GM12875 (cell line): ENCODE results near the gene ZYX.

Experiments
- H3K4me3 ChIP-seq: one replicate; pipeline ENCODE4 v1.5.1; 2011; ENCODE audit warnings: low read depth, low read length, control low read depth
- CTCF ChIP-seq: IDR thresholded peaks from 2 replicates; pipeline ENCODE4 v1.5.1; 2011; ENCODE audit warnings: low read depth, mild to moderate bottlenecking, control low read depth, inconsistent platforms, low read length, moderate library complexity, borderline replicate concordance; ENCODE audit not compliant: insufficient read depth

ZYX gene

GRCh38 chr7:143433759-143434158 is 52.6 kb downstream of the ZYX start:
- H3K4me3 ChIP-seq: no peak overlapping the region
- no peak for TF ChIP-seq CTCF

DNA sequence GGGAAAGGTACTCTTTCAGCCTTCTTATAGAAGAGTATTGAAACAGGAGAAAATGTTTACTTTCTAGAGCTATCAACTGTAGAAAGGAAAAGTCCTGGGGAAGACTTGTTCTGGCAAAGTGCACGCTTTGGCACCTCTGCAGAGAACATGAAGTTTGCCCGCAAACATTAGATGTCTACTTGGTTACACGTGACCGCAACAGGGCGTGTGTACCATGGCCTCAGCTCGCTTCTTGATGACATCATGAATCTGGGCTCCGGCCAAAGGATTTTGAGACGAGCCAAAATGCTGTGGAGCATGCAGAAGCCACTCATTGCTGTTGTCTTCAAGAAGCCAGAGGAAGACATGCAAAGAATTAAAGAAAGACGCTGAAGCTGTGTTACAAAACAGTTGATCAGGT is 53.5 kb downstream of the ZYX start:
- no peak overlapping the region for H3K4me3 ChIP-seq
- no peak for TF ChIP-seq CTCF

DNA sequence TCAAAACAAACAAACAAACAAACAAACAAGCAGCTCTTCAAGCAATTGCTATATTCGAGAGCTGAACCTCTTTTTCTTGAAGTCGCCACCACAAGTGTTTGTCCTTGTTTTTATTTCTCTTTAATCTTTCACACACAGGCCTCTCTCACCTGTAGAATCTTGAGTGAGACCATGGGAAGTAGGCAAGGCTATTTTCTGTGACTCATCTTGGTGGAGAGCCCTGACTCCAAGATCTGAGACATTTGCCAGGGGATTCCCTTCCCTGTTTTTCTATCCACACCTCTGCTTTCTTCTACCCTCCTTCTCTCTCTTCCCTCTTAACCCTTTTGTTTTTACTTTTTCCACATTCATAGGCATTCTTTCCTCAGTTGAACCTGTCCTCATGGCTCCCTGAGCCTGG is 54.1 kb downstream of the ZYX start:
- no peak overlapping the region for H3K4me3 ChIP-seq
- no peak for TF ChIP-seq CTCF

GRCh38 chr7:143436325-143436946 is 55.3 kb downstream of the ZYX start:
- H3K4me3 ChIP-seq: no peak overlapping the region
- TF ChIP-seq CTCF: no peak

GRCh38 chr7:143437578-143437977 is 56.4 kb downstream of the ZYX start:
- TF ChIP-seq CTCF: no peak
- H3K4me3 ChIP-seq: no peak overlapping the region

GRCh38 chr7:143439866-143440265 is 58.7 kb downstream of the ZYX start:
- no peak for TF ChIP-seq CTCF
- no peak overlapping the region for H3K4me3 ChIP-seq
